Liver (tissue), 3 donors: ENCODE results near the gene GRAP2.

Experiments
- ATF3 ChIP-seq: IDR thresholded peaks from 2 replicates; pipeline ENCODE4 v1.6.1; 2016; ENCODE audit warnings: antibody characterized with exemption
- FOXA1 ChIP-seq: IDR thresholded peaks from 2 replicates; pipeline ENCODE4 v1.6.1; 2016; ENCODE audit warnings: antibody characterized with exemption
- GABPA ChIP-seq, 2 donors: IDR thresholded peaks in 1 of 2; conservative IDR thresholded peaks in 1 of 2; 2 replicates each; pipeline ENCODE4 v1.6.1; 2016; ENCODE audit warnings: antibody characterized with exemption in 2 of 2, mild to moderate bottlenecking in 1 of 2, moderate library complexity in 1 of 2
- JUND ChIP-seq, 2 donors: IDR thresholded peaks; 2 replicates each; pipeline ENCODE4 v1.6.1; 2016; ENCODE audit warnings: antibody characterized with exemption in 2 of 2
- MAX ChIP-seq: IDR thresholded peaks from 2 replicates; pipeline ENCODE4 v1.6.1; 2016; ENCODE audit warnings: antibody characterized with exemption
- RAD21 ChIP-seq, 2 donors: IDR thresholded peaks; 2 replicates each; pipeline ENCODE4 v1.6.1; 2016; ENCODE audit warnings: antibody characterized with exemption in 2 of 2, mild to moderate bottlenecking in 2 of 2
- TAF1 ChIP-seq: conservative IDR thresholded peaks from 2 replicates; pipeline ENCODE4 v1.6.1; 2016; ENCODE audit warnings: antibody characterized with exemption, mild to moderate bottlenecking
- ZBTB33 ChIP-seq: IDR thresholded peaks from 2 replicates; pipeline ENCODE4 v1.6.1; 2016; ENCODE audit warnings: antibody characterized with exemption
- TF ChIP-seq, protein P1 (sequence below): fragments of 150-350 bp; IDR thresholded peaks from 2 replicates; pipeline ENCODE4 v1.5.1; 2017; ENCODE audit warnings: improper control_type of control experiment, low read depth, low read length; ENCODE audit not compliant: missing input control
- TF ChIP-seq, protein P2 (sequence below): IDR thresholded peaks from 2 replicates; pipeline ENCODE4 v1.6.1; 2016; ENCODE audit warnings: antibody characterized with exemption, mild to moderate bottlenecking
- donor health status: healthy.
- donor health status: healthy.

DNA sequence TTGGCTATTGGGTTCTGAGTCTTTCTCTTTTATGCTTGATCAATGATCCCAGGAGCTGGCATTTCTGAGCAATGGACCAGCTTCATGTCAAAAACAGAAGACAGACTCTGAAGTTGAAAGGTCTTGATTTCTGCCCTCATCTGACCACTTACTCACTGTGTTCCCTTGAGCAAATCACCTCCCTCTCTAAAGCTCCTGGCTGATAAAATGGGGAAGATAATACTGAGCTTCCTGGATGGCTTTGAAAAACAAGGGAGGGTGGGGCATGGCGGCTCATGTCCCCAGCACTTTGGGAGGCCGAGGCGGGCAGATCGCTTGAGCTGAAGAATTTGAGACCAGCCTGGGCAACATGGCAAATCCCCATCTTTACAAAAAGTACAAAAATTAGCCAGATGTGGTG is 100.2 kb downstream of the GRAP2 start:
- TF ChIP-seq MAX = no peak
- TF ChIP-seq, protein P1, sequence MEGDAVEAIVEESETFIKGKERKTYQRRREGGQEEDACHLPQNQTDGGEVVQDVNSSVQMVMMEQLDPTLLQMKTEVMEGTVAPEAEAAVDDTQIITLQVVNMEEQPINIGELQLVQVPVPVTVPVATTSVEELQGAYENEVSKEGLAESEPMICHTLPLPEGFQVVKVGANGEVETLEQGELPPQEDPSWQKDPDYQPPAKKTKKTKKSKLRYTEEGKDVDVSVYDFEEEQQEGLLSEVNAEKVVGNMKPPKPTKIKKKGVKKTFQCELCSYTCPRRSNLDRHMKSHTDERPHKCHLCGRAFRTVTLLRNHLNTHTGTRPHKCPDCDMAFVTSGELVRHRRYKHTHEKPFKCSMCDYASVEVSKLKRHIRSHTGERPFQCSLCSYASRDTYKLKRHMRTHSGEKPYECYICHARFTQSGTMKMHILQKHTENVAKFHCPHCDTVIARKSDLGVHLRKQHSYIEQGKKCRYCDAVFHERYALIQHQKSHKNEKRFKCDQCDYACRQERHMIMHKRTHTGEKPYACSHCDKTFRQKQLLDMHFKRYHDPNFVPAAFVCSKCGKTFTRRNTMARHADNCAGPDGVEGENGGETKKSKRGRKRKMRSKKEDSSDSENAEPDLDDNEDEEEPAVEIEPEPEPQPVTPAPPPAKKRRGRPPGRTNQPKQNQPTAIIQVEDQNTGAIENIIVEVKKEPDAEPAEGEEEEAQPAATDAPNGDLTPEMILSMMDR = no peak
- no peak for TF ChIP-seq ZBTB33
- no peak for TF ChIP-seq TAF1
- TF ChIP-seq JUND (IDR thresholded peaks at IDR 0.05) = no peak
- no peak for TF ChIP-seq GABPA (IDR thresholded peaks at IDR 0.05 in 1 of 2, conservative IDR thresholded peaks at IDR 0.05 in 1 of 2)
- no peak for TF ChIP-seq RAD21 (IDR thresholded peaks at IDR 0.05)
- TF ChIP-seq, protein P2, sequence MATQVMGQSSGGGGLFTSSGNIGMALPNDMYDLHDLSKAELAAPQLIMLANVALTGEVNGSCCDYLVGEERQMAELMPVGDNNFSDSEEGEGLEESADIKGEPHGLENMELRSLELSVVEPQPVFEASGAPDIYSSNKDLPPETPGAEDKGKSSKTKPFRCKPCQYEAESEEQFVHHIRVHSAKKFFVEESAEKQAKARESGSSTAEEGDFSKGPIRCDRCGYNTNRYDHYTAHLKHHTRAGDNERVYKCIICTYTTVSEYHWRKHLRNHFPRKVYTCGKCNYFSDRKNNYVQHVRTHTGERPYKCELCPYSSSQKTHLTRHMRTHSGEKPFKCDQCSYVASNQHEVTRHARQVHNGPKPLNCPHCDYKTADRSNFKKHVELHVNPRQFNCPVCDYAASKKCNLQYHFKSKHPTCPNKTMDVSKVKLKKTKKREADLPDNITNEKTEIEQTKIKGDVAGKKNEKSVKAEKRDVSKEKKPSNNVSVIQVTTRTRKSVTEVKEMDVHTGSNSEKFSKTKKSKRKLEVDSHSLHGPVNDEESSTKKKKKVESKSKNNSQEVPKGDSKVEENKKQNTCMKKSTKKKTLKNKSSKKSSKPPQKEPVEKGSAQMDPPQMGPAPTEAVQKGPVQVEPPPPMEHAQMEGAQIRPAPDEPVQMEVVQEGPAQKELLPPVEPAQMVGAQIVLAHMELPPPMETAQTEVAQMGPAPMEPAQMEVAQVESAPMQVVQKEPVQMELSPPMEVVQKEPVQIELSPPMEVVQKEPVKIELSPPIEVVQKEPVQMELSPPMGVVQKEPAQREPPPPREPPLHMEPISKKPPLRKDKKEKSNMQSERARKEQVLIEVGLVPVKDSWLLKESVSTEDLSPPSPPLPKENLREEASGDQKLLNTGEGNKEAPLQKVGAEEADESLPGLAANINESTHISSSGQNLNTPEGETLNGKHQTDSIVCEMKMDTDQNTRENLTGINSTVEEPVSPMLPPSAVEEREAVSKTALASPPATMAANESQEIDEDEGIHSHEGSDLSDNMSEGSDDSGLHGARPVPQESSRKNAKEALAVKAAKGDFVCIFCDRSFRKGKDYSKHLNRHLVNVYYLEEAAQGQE = no peak
- no peak for TF ChIP-seq ATF3
- TF ChIP-seq FOXA1 = no peak
